Activated CD8-positive, alpha-beta memory T cell treated with anti-CD3 and anti-CD28 coated beads, Interleukin-2, amount 10 ng/mL, durations not matched to agents 7 days and 5 days (primary cell): ENCODE measurements around the gene PPIL6. TPM values are rescaled to one million over a fixed set of nuclear protein-coding genes. Genes with fewer than 3 reads are reported as not detected.

Experiments used
- ATAC-seq: fragments of 150-1000 bp; cut with Tn5 transposase; one replicate; pipeline ENCODE4 v1.10.0; 2021; ENCODE audit warnings: moderate library complexity
- CTCF ChIA-PET: fragments of 350-600 bp; sonication (Branson Sonifier 250); formaldehyde crosslinking; loops from one replicate; lab custom pipeline; 2021; ENCODE audit warnings: antibody characterized with exemption; lab: Charles Lee
- DNase-seq: peaks from one replicate; pipeline ENCODE4 v3.0.0-alpha.2; 2020
- H3K27ac Mint-ChIP-seq: one replicate; pipeline ENCODE4 v1.8.0; 2021; ENCODE audit warnings: mild to moderate bottlenecking, mixed read lengths
- H3K27me3 Mint-ChIP-seq: one replicate; pipeline ENCODE4 v1.8.0; 2021; ENCODE audit warnings: mixed read lengths
- H3K36me3 Mint-ChIP-seq: one replicate; pipeline ENCODE4 v1.8.0; 2021; ENCODE audit warnings: mild to moderate bottlenecking, mixed read lengths
- H3K4me1 Mint-ChIP-seq: one replicate; pipeline ENCODE4 v1.8.0; 2021; ENCODE audit warnings: mixed read lengths
- H3K4me3 Mint-ChIP-seq: one replicate; pipeline ENCODE4 v1.8.0; 2021; ENCODE audit warnings: mild to moderate bottlenecking, moderate library complexity, mixed read lengths
- H3K9me3 Mint-ChIP-seq: one replicate; pipeline ENCODE4 v1.8.0; 2022; ENCODE audit warnings: low read depth, mixed read lengths
- total RNA-seq, 2 experiments: library from RNA; stranded (reverse); gene quantifications; one replicate each; pipeline ENCODE4 v1.2.3, GENCODE V29; 2021

Gene PPIL6
- total RNA-seq, 2 experiments from 2014 or later: 0.21 TPM; not detected in 1

- peaks cover 57% of the 10 kb centered on the region for H3K4me1 Mint-ChIP-seq
- DNase-seq: peak; percentile 22
- no peaks in the 10 kb centered on the region for H3K27me3 Mint-ChIP-seq
- CTCF ChIA-PET: interaction anchor here (0.7 to 5.6 kb wide), 8 partner anchors 9 to 273 kb away, joined by 3 to 21 read pairs (median 4); partner anchors contain the start of genes PPIL6, SMPD2 and ZBTB24
- no peak overlapping the region for H3K27ac Mint-ChIP-seq
- peaks cover 2% of the 10 kb centered on the region for H3K9me3 Mint-ChIP-seq
- peaks cover 37% of the 10 kb centered on the region for H3K36me3 Mint-ChIP-seq
- no peak for ATAC-seq
- H3K4me3 Mint-ChIP-seq: no peak overlapping the region
Measured at GRCh38 chr6:109460161-109460829, 19.9 kb upstream of the PPIL6 start.

- CTCF ChIA-PET: interaction anchor here (0.6 to 5.6 kb wide), 9 partner anchors 9 to 364 kb away, joined by 3 to 21 read pairs (median 5); partner anchors contain the start of genes CD164, CEP57L1 and ZBTB24
- H3K27me3 Mint-ChIP-seq: no peaks in the 10 kb centered on the region
- peaks cover 31% of the 10 kb centered on the region for H3K36me3 Mint-ChIP-seq
- ATAC-seq (peak; percentile 24), DNase-seq (peak; percentile 77)
- peaks cover 2% of the 10 kb centered on the region for H3K9me3 Mint-ChIP-seq
- H3K4me1 Mint-ChIP-seq: peaks cover 57% of the 10 kb centered on the region
- peak overlapping the region; percentile 72 for H3K27ac Mint-ChIP-seq
- no peak overlapping the region for H3K4me3 Mint-ChIP-seq
Measured at GRCh38 chr6:109458774-109459531, 18.5 kb upstream of the PPIL6 start.

- ATAC-seq: no peak
- Mint-ChIP-seq H3K27ac (peak overlapping the region; percentile 8), H3K9me3 (peaks cover 2% of the 10 kb centered on the region), H3K4me1 (peaks cover 68% of the 10 kb centered on the region), H3K27me3 (no peaks in the 10 kb centered on the region), H3K36me3 (peaks cover 23% of the 10 kb centered on the region), H3K4me3 (no peak overlapping the region)
- CTCF ChIA-PET: interaction anchor here (1.9 to 5.6 kb wide), 5 partner anchors 15 to 270 kb away, joined by 5 to 40 read pairs (median 7); partner anchors contain the start of genes CD164, PPIL6 and SMPD2
- peak; percentile 37 for DNase-seq
Measured at GRCh38 chr6:109457562-109457996, 17.2 kb upstream of the PPIL6 start.

GRCh38 chr6:109456710-109457561 lies 16.5 kb upstream of the PPIL6 start:
- H3K27ac Mint-ChIP-seq: peak overlapping the region; percentile 59
- H3K36me3 Mint-ChIP-seq: peaks cover 20% of the 10 kb centered on the region
- CTCF ChIA-PET: interaction anchor here (1.0 to 5.6 kb wide), 6 partner anchors 8 to 270 kb away, joined by 3 to 40 read pairs (median 7); partner anchors contain the start of genes PPIL6 and SMPD2

GRCh38 chr6:109456111-109456583 lies 15.7 kb upstream of the PPIL6 start:
- Mint-ChIP-seq H3K4me3 (peak overlapping the region; percentile 52), H3K4me1 (peaks cover 67% of the 10 kb centered on the region), H3K27ac (no peak overlapping the region), H3K27me3 (no peaks in the 10 kb centered on the region), H3K36me3 (peaks cover 19% of the 10 kb centered on the region), H3K9me3 (no peaks in the 10 kb centered on the region)
- ATAC-seq: no peak
- no peak for DNase-seq
- CTCF ChIA-PET: interaction anchor here (1.0 to 5.6 kb wide), 8 partner anchors 9 to 269 kb away, joined by 3 to 40 read pairs (median 6); partner anchors contain the start of genes PPIL6 and SMPD2

More at GRCh38 chr6:109456710-109457561, 16.5 kb upstream of the PPIL6 start:
- H3K27me3 Mint-ChIP-seq: no peaks in the 10 kb centered on the region
- H3K4me3 Mint-ChIP-seq: peak overlapping the region; percentile 52
- peaks cover 2% of the 10 kb centered on the region for H3K9me3 Mint-ChIP-seq
- DNase-seq: peak; percentile 37
- H3K4me1 Mint-ChIP-seq: peaks cover 67% of the 10 kb centered on the region
- ATAC-seq: no peak

GRCh38 chr6:109455437-109456110 lies 15.1 kb upstream of the PPIL6 start, which contains the start of gene MICAL1:
Gene MICAL1 (minus strand): TSS chr6:109455772. CDS start chr6:109454196, 1,576 bp downstream.
- Mint-ChIP-seq H3K36me3 (peaks cover 19% of the 10 kb centered on the region), H3K27me3 (no peaks in the 10 kb centered on the region), H3K9me3 (no peaks in the 10 kb centered on the region), H3K4me3 (peak within 1 kb of the TSS; percentile 88), H3K27ac (peak within 1 kb of the TSS; percentile 97), H3K4me1 (peaks cover 69% of the 10 kb centered on the region)
- DNase-seq (peak; percentile 88), ATAC-seq (peak; percentile 74)
- CTCF ChIA-PET: interaction anchor here (1.2 to 5.6 kb wide), 6 partner anchors 13 to 268 kb away, joined by 5 to 40 read pairs (median 8); partner anchors contain the start of genes CD164, PPIL6 and SMPD2

GRCh38 chr6:109454496-109455436 lies 14.3 kb upstream of the PPIL6 start:
- Mint-ChIP-seq H3K9me3 (no peaks in the 10 kb centered on the region), H3K27ac (peak overlapping the region; percentile 97), H3K36me3 (peaks cover 20% of the 10 kb centered on the region), H3K27me3 (no peaks in the 10 kb centered on the region), H3K4me3 (peak overlapping the region; percentile 88), H3K4me1 (peaks cover 73% of the 10 kb centered on the region)
- DNase-seq (peak; percentile 89), ATAC-seq (peak; percentile 48)
- CTCF ChIA-PET: interaction anchor here (1.2 to 5.6 kb wide), 6 partner anchors 12 to 267 kb away, joined by 3 to 40 read pairs (median 8); partner anchors contain the start of genes CD164, PPIL6 and SMPD2

GRCh38 chr6:109453594-109454495 lies 13.4 kb upstream of the PPIL6 start:
- peak overlapping the region; percentile 88 for H3K4me3 Mint-ChIP-seq
- peaks cover 19% of the 10 kb centered on the region for H3K36me3 Mint-ChIP-seq
- no peaks in the 10 kb centered on the region for H3K9me3 Mint-ChIP-seq
- H3K27me3 Mint-ChIP-seq: no peaks in the 10 kb centered on the region
- CTCF ChIA-PET: interaction anchor here (1.2 to 4.9 kb wide), 5 partner anchors 11 to 266 kb away, joined by 3 to 40 read pairs (median 6); partner anchors contain the start of genes CD164, PPIL6 and SMPD2
- H3K4me1 Mint-ChIP-seq: peaks cover 70% of the 10 kb centered on the region
- peak overlapping the region; percentile 97 for H3K27ac Mint-ChIP-seq
- no peak for ATAC-seq
- DNase-seq: no peak

GRCh38 chr6:109453156-109453555 lies 12.7 kb upstream of the PPIL6 start:
- Mint-ChIP-seq H3K4me3 (no peak overlapping the region), H3K27ac (peak overlapping the region; percentile 97), H3K4me1 (peaks cover 67% of the 10 kb centered on the region), H3K27me3 (no peaks in the 10 kb centered on the region), H3K36me3 (peaks cover 21% of the 10 kb centered on the region), H3K9me3 (no peaks in the 10 kb centered on the region)
- CTCF ChIA-PET: interaction anchor here (1.4 to 4.9 kb wide), 4 partner anchors 10 to 70 kb away, joined by 3 to 40 read pairs (median 6); partner anchors contain the start of genes CD164, PPIL6 and SMPD2
- DNase-seq (no peak), ATAC-seq (no peak)

- no peak overlapping the region for H3K27ac Mint-ChIP-seq
- H3K4me1 Mint-ChIP-seq: peaks cover 61% of the 10 kb centered on the region
- no peak overlapping the region for H3K4me3 Mint-ChIP-seq
- H3K27me3 Mint-ChIP-seq: no peaks in the 10 kb centered on the region
- H3K9me3 Mint-ChIP-seq: no peaks in the 10 kb centered on the region
- CTCF ChIA-PET: no interaction called here
- peaks cover 21% of the 10 kb centered on the region for H3K36me3 Mint-ChIP-seq
- no peak for DNase-seq
- no peak for ATAC-seq
Measured at GRCh38 chr6:109452181-109452580, 11.8 kb upstream of the PPIL6 start.
